Thoracic aorta (tissue), 2 donors: ENCODE data around the gene WDSUB1. TPM values are rescaled to one million over a fixed set of nuclear protein-coding genes. Genes with fewer than 3 reads are reported as not detected.

ENCODE experiments used
- ATAC-seq: fragments of 150-250 bp; one replicate; pipeline ENCODE4 v1.8.0; 2017; ENCODE audit warnings: low read depth; ENCODE audit not compliant: insufficient number of reproducible peaks, low FRiP score
- DNase-seq: peaks from one replicate; pipeline ENCODE4 v3.0.0-alpha.2; 2020; ENCODE audit warnings: low spot score
- H3K27ac ChIP-seq, 2 donors: fragments of 200-600 bp; sonication (generic); 1 replicate in 1 of 2; 2 replicates in 1 of 2; pipeline ENCODE4 v1.5.1; 2016; ENCODE audit warnings: mild to moderate bottlenecking in 2 of 2, moderate library complexity in 2 of 2
- H3K27me3 ChIP-seq: fragments of 200-600 bp; sonication (generic); replicated peaks from 2 replicates; pipeline ENCODE4 v1.6.0; 2016; ENCODE audit warnings: mild to moderate bottlenecking; ENCODE audit not compliant: insufficient read depth
- H3K36me3 ChIP-seq: fragments of 200-600 bp; sonication (generic); one replicate; pipeline ENCODE4 v1.5.1; 2016
- H3K4me1 ChIP-seq, 2 donors: fragments of 200-600 bp; sonication (generic); 1 replicate in 1 of 2; 2 replicates in 1 of 2; pipeline versions ENCODE4 v1.5.1 to v1.6.0; 2016; ENCODE audit warnings: low read depth in 2 of 2, mild to moderate bottlenecking in 1 of 2; ENCODE audit not compliant: control insufficient read depth in 1 of 2
- H3K4me3 ChIP-seq: fragments of 200-600 bp; sonication (generic); 2 replicates; pipeline ENCODE4 v1.5.1; 2016; ENCODE audit warnings: mild to moderate bottlenecking
- H3K9me3 ChIP-seq: fragments of 200-600 bp; sonication (generic); 2 replicates; pipeline ENCODE4 v1.5.1; 2016
- CTCF ChIP-seq: fragments of 200-600 bp; sonication (generic); IDR thresholded peaks from one replicate; pipeline ENCODE4 v1.5.1; 2019; ENCODE audit warnings: antibody characterized with exemption
- total RNA-seq, 2 donors: library from RNA; depleted of rRNA; stranded (reverse); fragments of >200 nt; gene quantifications; one replicate each; pipeline versions ENCODE4 v1.1.0 to v1.2.3, GENCODE V29; 2016

WDSUB1 gene
- total RNA-seq, 2 donors from 2014 or later, result 3.5 to 11.2 TPM

GRCh38 chr2:159267921-159268320 lies 18.6 kb downstream of the WDSUB1 start:
- H3K9me3 ChIP-seq, result no peaks in the 10 kb centered on the region
- DNase-seq (no peak), ATAC-seq (no peak)
- peaks cover 3% of the 10 kb centered on the region for H3K36me3 ChIP-seq
- no peaks in the 10 kb centered on the region for H3K27me3 ChIP-seq
- no peak for TF ChIP-seq CTCF
- H3K4me3 ChIP-seq, result no peak overlapping the region
- peaks cover 0 to 8% of the 10 kb centered on the region in 2 donors for H3K4me1 ChIP-seq
- no peak overlapping the region for H3K27ac ChIP-seq

- TF ChIP-seq CTCF, result no peak
- no peak for ATAC-seq
Observed at GRCh38 chr2:159266554-159266953, 19.9 kb downstream of the WDSUB1 start.

GRCh38 chr2:159265171-159265576 lies 21.3 kb downstream of the WDSUB1 start:
- Histone ChIP-seq H3K36me3 (peaks cover 3% of the 10 kb centered on the region), H3K27me3 (no peaks in the 10 kb centered on the region), H3K9me3 (no peaks in the 10 kb centered on the region), H3K27ac (no peak overlapping the region), H3K4me3 (no peak overlapping the region), H3K4me1 (peaks cover 0 to 8% of the 10 kb centered on the region in 2 donors)
- ATAC-seq (no peak), DNase-seq (no peak)
- no peak for TF ChIP-seq CTCF

More at GRCh38 chr2:159266554-159266953, 19.9 kb downstream of the WDSUB1 start:
- no peak overlapping the region for H3K4me3 ChIP-seq
- no peaks in the 10 kb centered on the region for H3K9me3 ChIP-seq
- peaks cover 3% of the 10 kb centered on the region for H3K36me3 ChIP-seq
- no peak for DNase-seq
- no peak overlapping the region for H3K27ac ChIP-seq
- H3K4me1 ChIP-seq, result peaks cover 0 to 8% of the 10 kb centered on the region in 2 donors
- H3K27me3 ChIP-seq, result no peaks in the 10 kb centered on the region

GRCh38 chr2:159262904-159263303 lies 23.6 kb downstream of the WDSUB1 start:
- H3K9me3 ChIP-seq, result no peaks in the 10 kb centered on the region
- ATAC-seq, result no peak
- H3K4me1 ChIP-seq, result no peaks in the 10 kb centered on the region
- H3K27me3 ChIP-seq, result no peaks in the 10 kb centered on the region
- no peak for DNase-seq
- H3K36me3 ChIP-seq, result peaks cover 3% of the 10 kb centered on the region
- no peak for TF ChIP-seq CTCF
- no peak overlapping the region for H3K4me3 ChIP-seq
- no peak overlapping the region for H3K27ac ChIP-seq

GRCh38 chr2:159262226-159262625 lies 24.3 kb downstream of the WDSUB1 start:
- ATAC-seq (no peak), DNase-seq (no peak)
- Histone ChIP-seq H3K4me1 (no peaks in the 10 kb centered on the region), H3K27me3 (no peaks in the 10 kb centered on the region), H3K27ac (no peak overlapping the region), H3K9me3 (no peaks in the 10 kb centered on the region), H3K36me3 (peaks cover 3% of the 10 kb centered on the region), H3K4me3 (no peak overlapping the region)
- TF ChIP-seq CTCF, result no peak
